GM12891 (cell line): Measurements from ENCODE around the gene GPATCH8.

Source experiments
- DNase-seq: peaks from one replicate; pipeline ENCODE4 v3.0.0; 2011; ENCODE audit warnings: low spot score; ENCODE audit not compliant: insufficient read length
- FAIRE-seq: peaks from 2 replicates; lab custom pipeline; 2011; peaks lifted over from hg19 to GRCh38; lab: Jason Lieb, UNC
- PAX5 ChIP-seq: IDR thresholded peaks from 2 replicates; pipeline ENCODE4 v1.6.1; 2011; ENCODE audit warnings: low read length, moderate library complexity, mild to moderate bottlenecking; ENCODE audit not compliant: insufficient read depth, severe bottlenecking
- POLR2A ChIP-seq: IDR thresholded peaks from 2 replicates; pipeline ENCODE4 v1.6.1; 2011; ENCODE audit warnings: low read depth, low read length, control low read depth
- POLR2AphosphoS5 ChIP-seq: IDR thresholded peaks from 2 replicates; pipeline ENCODE4 v1.6.1; 2011; ENCODE audit warnings: low read depth, low read length, control low read depth
- POU2F2 ChIP-seq: IDR thresholded peaks from 2 replicates; pipeline ENCODE4 v1.6.1; 2011; ENCODE audit warnings: low read depth, mild to moderate bottlenecking, control low read depth, low read length, moderate library complexity
- SPI1 ChIP-seq: IDR thresholded peaks from 2 replicates; pipeline ENCODE4 v1.6.1; 2011; ENCODE audit warnings: low read depth, low read length, control low read depth
- TAF1 ChIP-seq: IDR thresholded peaks from 2 replicates; pipeline ENCODE4 v1.6.1; 2011; ENCODE audit warnings: low read depth, low read length, control low read depth

Gene GPATCH8

DNA sequence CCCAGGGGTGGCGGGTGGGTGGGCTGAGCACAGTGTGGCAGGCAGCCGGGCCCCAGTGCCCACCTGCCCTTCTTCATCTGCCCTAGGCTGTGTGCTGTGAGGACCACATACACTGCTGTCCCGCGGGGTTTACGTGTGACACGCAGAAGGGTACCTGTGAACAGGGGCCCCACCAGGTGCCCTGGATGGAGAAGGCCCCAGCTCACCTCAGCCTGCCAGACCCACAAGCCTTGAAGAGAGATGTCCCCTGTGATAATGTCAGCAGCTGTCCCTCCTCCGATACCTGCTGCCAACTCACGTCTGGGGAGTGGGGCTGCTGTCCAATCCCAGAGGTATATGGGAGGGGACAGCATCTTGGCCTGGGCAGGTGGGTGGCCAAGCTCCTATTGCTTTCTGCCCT, 151.7 kb downstream of the GPATCH8 start:
- no peak for FAIRE-seq
- TF ChIP-seq POLR2AphosphoS5, result no peak
- no peak for DNase-seq

DNA sequence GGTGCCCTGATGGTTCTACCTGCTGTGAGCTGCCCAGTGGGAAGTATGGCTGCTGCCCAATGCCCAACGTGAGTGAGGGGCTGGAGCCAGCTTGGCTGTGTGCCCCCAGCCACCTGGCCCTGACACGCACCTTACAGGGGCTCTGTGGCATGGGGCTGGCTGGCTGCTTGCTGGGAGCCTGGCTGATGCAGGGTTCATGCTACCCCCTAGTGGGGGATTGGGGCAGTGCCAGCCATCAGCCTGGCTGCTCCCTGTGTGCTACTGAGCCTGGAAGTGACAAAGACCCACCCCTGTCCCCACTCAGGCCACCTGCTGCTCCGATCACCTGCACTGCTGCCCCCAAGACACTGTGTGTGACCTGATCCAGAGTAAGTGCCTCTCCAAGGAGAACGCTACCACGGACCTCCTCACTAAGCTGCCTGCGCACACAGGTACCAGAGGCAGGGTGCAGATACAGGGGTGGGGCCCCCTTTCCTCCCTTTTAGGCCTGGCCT, 152.4 kb downstream of the GPATCH8 start:
- FAIRE-seq (peak; percentile 98), DNase-seq (peak; percentile 86)
- TF ChIP-seq PAX5 (no peak), POLR2AphosphoS5 (no peak), TAF1 (no peak), POU2F2 (no peak), POLR2A (no peak), SPI1 (no peak)

DNA sequence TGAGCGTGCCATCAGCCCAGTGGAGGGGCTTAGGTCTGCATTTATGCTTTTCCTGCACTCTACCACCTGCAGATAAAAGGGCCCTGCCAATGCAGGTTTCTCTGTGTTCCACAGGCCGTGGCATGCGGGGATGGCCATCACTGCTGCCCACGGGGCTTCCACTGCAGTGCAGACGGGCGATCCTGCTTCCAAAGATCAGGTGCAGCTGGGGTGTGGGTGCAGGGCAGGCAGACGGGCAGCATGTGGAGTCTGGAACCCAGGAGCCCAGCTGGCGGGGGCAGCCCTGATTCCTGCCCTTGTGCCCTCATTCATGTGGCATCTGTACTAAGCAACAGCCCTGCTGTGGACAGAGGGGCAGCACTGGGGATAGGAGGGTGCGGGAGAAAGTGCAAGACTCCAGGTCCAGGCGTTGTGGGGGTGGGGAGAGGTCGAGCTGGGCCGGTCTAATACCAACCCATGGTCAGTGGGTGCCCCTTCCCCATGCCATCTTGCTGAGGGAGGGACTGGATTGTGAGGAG, 153.6 kb downstream of the GPATCH8 start:
- no peak for FAIRE-seq
- no peak for TF ChIP-seq POLR2AphosphoS5
- TF ChIP-seq PAX5, result no peak

DNA sequence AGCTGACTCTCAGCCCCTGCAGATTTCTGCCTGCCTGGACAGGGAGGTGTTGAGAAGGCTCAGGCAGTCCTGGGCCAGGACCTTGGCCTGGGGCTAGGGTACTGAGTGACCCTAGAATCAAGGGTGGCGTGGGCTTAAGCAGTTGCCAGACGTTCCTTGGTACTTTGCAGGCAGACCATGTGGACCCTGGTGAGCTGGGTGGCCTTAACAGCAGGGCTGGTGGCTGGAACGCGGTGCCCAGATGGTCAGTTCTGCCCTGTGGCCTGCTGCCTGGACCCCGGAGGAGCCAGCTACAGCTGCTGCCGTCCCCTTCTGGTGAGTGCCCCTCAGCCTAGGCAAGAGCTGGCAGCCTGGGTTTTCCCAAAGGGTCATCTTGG, 154.2 kb downstream of the GPATCH8 start:
- TF ChIP-seq PAX5 (no peak), POU2F2 (no peak), POLR2A (no peak), POLR2AphosphoS5 (no peak), SPI1 (no peak), TAF1 (no peak)
- no peak for DNase-seq
- no peak for FAIRE-seq

More for the DNA sequence above, 153.6 kb downstream of the GPATCH8 start:
- no peak for DNase-seq

DNA sequence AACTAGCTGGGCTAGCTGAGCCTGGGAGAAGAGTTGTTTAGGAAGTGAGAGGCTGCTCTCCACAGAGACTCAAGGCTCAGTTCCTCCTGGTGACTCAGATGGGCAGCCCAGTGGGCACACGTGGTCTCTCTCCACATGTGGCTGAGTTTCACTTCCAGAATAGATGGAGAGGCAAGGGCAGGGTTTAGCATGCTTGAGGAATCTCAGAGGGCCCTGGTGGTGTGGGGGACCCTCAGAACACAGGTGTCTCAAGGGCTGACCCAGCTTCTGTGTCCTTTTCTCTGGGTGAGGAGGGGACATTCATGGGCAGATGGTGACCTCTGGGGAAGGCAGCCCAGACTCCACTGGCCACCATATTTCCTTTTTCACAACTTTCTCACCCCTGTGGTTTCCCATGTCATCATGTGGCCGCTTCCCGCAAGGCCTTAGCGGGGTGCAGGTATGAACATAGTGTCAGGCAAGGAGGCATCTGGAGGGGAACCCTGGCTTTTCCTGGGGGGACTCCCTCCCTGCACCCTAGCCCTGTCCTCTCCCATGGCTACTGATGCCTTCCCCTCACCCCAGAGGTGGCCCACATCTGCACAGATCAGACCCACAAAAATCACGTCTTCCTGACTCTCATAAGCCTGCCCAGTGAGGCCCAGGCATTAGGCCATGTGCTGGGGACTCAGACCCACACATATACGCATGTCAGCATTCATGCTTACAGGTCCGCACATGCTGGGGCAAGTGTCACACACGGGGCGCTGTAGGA, 154.8 kb downstream of the GPATCH8 start:
- TF ChIP-seq POU2F2 (peak; percentile 74; the same call in 1 of the 2 replicates), TAF1 (peak; percentile 53), POLR2A (0 out of 2 replicates have a peak, but pooled peaks have one; percentile 45), SPI1 (peak; percentile 98), PAX5 (no peak), POLR2AphosphoS5 (no peak; the same call in 1 of the 2 replicates)
- peak; percentile 71 for DNase-seq
- peak; percentile 94 for FAIRE-seq
